NCI-H510A (cell line): ENCODE data around the gene ABHD2.
"Not testable (repeated sequence)": the region's sequence is repeated elsewhere in the genome, so short reads cannot be mapped to it uniquely, and the experiment has no call there.

ENCODE experiments used
- DNase-seq: peaks from one replicate; lab custom pipeline; 2025; lab: John Stamatoyannopoulos, UW

The ABHD2 gene

DNA sequence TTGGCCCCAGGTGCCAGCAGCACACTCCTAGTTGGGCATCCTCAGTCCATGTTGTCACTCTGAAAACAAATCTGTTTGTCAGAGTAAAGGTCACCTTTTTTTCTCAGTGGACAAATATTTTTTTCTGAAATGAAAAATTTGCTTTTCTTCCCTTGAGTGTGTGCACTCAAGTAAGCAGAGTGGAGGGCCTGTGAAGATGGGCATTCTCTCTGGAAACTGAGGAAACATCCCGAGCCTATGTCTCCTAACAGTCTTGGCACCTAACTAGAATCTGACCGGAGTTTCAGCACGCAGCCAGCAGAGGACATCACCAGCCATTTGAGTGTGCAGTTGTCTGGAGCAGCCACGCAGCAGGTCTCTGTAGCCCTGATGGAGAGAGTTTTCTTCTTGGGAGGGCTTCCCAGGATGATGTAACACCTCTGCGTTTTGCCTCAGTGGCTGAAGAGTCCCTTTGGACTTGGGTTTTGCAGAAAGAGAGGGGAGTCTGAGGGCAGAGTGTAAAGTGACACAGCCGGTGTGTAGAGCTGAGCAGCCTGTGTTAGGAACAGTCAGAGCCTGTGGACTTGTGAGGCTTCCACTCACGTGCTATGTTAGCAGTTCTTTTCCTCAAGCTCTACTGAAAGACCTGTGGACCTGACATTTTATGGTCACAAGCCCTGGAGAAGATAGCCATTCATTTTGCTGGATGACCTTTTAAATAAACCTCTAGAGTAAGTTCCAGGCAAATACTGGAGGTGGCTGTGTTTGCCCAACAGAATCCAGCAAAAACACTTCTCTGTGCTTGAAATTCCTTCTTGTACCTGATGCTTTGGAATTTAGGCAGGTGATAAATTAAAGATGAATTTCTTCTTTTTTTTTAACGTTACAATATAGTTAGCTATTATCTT lies 51.6 kb downstream of the ABHD2 start:
- no peak for DNase-seq

DNA sequence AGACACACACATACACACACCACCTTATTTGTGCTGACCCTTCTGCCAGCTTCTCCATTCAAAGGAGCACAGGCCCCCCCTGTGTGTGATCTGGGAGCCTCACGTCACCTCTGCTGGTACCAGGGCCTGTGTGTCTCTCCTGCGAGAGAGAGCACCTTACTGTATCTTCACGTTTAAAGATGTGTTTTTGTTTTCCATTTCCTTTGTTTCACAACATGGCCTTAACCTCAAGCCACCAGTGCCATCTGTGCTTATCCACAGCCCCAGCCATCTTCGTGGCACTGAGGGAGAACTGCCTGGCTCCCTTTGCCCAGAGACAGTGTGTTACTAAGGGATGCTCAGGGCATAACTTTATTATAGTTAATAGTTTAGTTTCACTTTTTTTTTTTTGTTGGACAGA lies 52.3 kb downstream of the ABHD2 start:
- DNase-seq: no peak

DNA sequence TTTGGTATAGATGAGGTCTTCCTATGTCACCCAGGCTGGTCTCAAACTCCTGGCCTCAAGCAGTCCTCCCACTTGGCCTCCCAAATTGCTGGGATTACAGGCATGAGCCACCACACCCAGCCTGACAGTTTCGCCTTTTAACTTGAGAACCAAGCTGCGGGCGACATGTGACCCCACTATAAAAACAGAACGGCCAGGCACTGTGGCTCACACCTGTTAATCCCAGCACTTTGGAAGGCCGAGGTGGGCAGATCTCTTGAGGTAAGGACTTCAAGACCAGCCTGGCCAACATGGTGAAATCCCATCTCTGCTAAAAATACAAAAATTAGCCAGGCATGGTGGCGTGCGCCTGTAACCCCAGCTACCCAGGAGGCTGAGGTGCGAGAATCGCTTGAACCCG lies 52.9 kb downstream of the ABHD2 start:
- DNase-seq: not testable (repeated sequence)

DNA sequence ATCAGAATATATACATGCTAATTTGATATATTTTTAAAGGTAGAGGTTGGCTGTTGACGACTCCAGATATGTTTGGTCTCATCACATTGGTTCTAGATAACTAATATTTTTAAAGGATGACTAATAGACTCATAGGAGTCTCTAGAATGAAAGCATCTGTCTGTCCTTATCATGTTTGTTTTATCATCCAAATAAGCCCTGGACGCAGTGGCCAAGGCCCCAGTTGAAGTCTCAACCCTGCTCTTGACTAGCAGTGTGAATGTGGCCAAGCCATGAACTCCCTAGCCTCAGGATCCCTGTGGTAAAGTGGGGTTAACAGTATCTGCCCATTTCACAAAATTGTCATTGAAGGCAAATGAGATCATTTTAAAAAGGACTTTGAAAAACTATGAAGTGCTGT lies 53.6 kb downstream of the ABHD2 start:
- DNase-seq: no peak

DNA sequence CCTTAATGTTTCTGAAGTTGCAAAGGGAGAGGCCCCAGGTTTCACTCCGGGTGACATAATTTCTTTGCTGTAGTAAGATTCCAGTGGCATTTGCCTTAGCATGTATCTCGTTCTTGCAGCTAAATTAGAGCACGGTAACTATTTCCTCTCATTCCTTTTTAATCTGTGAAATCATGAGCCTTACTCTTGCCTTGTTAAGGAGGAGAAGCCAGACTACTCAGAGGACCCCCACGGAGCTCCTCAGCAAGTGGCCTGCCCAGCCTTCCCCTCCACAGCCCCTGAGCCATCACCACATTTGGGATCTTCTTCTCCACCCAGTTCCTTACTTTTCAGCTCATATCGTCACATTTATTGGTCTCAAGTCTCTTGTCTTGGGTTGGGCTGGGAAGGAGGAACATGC lies 54.2 kb downstream of the ABHD2 start:
- no peak for DNase-seq

DNA sequence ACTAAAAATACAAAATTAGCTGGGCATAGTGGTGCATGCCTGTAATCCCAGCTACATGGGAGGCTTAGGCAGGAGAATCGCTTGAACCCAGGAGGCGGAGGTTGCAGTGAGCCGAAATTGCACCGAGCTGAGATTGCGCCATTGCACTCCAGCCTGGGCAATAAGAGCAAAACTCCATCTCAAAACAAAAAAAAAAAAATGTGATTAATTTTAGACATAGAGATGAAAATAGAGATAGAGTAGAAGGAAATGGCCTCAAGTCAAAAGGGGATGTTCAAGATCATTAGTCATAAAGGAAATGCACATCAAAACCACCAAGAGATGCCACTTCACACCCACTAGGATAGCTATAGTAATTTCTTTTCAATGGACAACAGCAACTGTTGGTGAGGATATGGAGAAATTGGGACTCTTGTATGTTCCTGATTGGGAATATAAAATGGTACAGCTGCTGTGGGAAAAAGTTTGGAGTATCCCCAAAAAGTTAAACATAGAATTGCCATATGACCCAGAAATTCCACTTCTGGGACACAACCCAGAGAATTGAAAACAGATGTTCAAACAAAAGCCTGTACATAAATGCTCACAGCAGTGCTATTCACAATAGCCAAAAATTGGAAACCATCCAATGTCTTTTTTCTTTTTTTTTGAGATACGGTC lies 55.4 kb downstream of the ABHD2 start:
- DNase-seq: no peak

DNA sequence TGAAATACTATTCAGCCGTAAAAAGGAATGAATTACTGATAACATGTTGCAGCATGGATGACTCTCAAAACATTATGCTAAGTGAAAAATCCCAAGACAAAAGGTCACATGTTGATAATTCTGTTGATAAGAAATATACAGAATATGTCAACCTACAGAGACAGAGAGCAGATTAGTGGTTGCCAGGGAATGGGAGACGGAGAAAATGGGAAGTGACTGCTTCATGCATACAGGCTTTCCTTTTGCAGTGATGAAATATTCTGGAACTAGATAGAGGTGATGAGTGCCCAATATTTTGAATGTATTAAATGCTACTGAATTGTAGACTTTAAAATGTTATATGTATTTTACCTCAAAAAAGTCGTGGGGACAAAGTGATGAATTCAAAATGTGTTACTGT lies 56.2 kb downstream of the ABHD2 start:
- no peak for DNase-seq

DNA sequence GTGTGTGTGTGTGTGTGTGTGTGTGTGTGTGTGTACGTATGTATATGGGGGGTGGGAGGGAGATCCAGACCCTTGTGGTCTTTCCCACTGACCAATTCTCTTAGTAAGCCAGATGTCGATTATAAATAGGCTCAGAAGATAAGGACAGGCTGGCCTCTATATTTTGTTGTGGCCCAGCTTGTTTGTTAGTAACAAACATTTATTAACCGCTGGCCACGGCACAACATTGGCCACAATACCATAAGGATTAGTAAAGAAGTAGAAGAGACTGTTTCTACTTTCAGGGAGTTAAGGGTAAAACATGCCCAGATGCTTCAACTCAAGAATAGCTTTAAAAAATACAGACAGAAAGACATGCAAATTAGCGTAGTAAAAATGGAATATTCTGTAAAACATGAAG lies 58.1 kb downstream of the ABHD2 start:
- no peak for DNase-seq

DNA sequence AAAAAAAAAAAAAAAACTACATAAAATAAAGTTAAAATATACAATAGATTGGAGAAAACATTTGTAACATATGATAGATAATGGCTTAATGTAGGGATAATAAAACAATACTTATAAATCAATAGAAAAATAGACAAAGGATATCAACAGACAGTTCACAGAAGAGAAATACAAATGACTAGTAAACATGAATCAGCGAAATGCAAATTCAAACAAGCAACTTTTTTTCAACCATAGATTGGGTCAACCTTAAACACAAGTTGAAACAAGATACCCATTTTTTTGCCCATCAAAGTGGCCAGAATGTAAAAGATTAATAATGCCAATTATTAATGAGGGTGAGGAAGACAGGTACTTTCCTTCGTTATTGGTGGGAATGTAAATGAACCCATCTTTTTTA lies 59.9 kb downstream of the ABHD2 start:
- no peak for DNase-seq

DNA sequence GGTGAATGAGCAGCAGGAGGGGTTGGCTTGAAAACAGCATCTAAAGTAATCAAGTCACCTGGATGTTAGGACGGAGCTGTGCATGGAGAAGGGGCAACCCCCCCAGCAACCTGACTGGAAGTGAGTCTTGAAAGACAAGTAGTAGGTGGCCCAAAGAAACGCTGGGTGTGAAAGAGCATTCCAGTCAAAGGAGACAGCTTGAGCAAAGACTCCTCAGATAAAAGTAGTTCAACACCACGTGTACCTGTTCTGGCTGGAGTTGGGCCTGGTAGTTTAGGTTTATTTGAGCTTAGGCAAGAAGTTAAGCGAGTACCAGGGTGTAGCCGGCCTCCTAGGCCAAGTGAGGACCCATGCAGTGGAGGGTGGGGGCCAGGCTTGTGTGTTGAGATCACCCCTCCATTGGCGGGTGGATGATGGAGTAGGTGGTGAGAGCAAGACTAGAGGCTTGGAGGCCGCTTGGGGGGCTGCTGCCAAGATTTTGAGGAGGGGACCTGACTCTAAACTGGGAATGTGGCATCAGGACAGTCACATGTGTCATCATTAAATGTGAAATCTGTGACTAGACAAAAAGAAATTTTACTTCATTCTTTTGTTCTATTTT lies 61.3 kb downstream of the ABHD2 start:
- DNase-seq: no peak

DNA sequence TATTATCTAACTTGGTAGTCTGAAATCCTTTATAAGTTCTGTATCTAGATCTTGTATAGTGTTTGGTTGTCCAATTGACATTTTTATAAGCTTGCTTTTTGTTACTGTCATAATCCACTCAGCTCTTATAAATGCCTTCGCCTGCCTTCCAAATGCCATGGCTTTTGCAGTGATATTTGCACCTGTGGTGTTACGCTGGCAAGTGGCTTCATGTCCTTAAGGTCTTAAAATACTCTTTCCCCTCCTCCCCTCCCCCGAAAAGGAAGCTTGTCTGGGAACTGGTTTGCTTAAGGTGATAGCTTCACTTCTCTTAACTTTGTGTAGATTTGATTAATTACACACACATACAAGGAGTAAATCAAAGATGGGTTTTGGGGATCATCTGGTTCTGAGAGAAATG lies 62.0 kb downstream of the ABHD2 start:
- DNase-seq: no peak

DNA sequence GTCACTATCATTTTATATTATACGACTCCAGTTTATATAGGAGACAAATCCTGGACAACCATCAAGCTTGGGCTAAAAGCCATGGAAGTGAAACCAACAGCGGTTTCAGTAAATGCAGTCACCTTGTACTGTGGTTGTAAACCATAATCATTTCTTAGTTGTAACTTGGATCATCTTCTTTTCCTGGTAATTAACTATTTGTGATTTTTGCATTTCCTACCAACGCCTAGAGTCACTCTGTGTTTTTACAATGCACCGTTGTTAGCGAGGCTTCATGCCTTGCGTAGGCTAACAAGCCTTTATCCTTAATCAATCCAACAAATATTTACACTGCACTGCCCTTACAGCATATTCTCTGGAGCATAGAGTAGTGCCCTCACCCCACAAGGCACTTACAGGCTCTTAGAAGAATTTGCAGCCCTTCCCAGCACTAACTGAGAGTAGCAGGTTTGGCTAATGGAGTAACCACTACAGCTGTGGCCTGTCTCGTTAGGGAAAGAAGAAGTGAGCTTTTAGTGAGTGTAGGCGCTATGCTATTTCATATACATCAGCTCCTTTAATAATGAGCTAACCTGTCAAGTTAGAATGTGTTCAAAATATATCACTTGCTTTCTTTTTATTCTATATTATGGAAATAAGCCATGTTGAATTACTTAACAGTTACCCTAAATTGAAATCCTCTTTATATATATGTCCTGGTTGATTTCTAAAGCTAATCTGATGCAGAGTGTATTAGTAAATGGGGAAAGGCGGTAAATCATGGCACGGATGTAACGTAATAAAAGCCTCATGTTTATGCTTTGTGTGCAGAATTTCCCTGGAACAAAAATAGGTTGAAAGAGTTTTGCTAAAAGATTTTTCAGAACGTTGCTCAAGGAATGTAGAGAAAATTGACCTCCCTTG lies 62.8 kb downstream of the ABHD2 start:
- DNase-seq: peak; percentile 67

DNA sequence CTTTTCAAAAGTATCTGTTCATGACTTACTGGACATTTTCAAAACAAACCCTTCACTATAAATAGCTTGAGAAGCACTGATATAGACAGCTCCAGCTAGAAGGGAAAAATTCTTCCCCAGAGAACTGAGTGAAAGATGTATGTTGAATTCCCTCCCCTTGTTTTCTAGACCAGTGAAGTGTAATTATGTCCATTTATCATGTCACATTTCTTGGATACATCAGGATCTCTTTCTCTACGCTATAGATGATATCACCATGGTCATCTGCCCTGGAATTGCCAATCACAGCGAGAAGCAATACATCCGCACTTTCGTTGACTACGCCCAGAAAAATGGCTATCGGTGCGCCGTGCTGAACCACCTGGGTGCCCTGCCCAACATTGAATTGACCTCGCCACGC lies 66.9 kb downstream of the ABHD2 start:
- no peak for DNase-seq

DNA sequence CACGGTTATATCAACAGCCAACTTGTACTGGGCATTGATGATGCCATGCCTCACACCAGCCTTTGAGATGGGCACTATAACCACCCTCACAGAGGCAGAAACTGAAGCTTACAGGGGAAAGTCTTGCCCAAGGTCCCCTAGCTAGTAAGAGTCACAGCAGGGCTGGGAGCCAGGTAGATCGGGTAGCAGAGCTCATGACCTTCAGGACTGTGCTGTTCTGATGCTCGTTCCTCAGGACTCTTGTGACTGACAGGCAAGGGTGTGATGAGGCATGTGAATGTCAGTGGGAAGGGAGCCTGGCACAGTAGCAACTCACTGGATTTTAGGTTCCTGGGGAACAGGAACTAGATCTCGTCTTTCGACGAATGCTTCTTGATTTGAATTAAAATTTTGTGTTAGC lies 67.4 kb downstream of the ABHD2 start:
- no peak for DNase-seq

DNA sequence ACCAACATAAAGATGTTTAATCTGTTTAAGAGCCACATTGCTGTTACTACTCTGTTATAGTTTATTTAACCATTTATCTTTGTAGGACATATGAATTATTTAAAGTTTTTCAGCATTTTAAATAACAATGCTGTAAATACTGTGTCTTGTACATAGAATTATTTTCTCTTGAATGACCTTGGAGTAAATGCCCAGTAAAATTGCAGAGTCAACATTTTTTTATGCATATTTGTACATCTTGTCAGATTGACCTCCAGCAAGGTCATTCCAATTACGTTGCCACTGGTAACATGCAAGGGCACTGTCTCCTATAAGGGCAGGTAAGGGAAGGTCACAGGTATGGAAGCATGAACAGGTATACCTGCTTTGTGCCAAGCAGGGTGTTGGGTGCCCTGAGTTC lies 68.8 kb downstream of the ABHD2 start:
- no peak for DNase-seq

DNA sequence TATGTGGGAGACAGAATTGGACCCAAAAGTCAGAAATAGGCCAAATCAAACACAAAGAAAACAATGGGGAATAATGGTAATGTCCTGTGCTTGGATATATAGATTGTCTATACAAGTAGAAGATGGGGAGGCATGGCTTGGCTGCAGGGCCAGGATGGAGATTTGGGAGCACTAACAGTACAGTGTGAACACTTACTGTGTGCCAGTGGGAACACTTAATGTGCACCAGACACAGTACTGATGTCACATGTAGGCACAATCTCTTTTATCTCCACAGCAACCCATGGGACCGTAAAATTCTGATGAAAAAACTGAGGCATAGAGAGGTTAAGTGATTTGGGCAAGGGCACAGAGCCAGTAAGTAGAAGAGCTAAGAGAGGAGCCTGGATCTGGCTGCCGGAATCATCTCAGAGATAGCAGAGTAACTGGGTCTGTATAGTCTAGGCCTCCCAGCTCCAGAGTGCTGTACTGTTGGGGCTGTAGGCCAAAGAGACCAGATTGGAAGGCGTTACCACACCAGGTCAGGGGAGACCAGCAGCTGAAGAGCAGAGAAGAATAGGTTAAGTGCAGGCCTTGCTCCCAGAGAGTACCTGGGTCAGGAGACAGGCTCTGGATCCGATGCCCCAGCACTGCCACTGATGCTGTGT lies 69.8 kb downstream of the ABHD2 start:
- DNase-seq: no peak

DNA sequence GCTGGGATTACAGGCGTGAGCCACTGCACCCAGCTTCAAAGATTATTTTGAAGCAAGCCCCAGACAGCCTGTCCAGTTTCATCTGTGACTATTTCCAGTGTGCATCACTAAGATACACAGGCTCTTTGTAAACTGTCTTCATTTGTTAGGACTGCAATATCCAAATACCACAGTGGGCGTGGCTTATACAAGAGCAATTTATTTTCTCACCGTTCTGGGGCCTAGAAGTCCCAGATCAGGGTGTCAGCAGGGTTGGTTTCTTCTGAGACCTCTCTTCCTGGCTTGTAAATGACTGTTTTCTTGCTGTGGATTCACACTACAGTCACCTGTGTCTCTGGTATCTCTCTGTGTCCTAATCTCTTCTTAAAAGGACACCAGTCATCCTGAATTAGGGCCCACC lies 73.4 kb downstream of the ABHD2 start:
- no peak for DNase-seq

DNA sequence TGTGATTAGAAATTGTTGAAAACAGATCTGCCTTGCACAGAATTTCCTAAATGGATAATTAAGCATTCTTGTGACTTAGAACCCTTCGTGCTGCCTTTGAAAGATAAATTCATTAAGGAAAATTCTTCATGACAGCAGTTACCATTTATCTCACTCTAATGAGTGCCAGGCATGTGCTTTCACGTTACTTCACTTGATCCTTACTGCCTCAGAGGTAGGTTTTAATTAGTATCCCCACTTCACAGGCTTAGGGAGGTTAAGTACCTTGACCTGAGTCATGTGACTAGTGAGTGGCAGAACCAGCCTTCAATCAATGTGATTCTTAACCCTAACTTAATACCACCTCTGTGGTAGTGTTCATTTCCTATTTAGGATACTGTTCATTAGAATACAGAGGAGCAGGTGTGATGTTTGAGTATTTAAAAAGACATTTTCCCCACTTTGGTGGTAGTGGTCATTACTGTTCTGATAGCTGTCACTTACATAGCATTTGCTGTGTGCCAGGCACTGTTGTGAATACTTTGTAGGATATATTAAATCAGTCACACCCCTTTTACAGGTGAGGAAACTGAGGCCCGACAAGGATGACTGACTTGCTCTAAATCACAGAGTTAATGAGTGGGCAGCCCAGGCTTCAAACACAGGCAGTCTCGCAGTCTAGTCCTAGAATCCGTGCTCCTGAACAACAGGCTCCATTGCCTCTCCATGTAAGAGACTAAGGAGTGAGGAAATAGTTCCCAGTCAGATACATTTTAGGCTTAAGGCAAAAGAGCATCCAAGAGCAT lies 75.2 kb downstream of the ABHD2 start:
- DNase-seq: no peak

DNA sequence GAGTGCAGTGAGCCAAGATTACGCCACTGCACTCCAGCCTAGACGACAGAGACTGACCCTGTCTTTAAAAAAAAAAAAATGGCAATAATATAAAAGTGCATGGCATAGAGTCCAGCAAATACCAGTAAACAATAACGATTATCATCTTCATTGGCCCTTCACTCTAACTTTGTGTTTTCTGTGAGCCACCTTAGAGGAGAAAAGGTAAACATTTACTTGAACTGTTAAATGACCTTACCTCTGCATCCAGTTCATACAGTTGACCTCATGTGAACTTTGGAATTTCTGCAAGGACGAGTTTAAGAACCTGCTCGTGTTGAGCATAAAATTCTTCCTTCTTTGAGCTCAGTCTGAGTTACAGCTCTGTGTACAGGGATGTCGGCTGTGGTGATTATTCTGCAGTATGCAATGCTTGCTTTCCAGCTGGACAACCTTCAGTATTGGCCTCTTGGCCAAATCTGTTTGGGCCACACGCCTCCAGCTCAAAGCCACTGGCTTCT lies 76.5 kb downstream of the ABHD2 start:
- DNase-seq: no peak

DNA sequence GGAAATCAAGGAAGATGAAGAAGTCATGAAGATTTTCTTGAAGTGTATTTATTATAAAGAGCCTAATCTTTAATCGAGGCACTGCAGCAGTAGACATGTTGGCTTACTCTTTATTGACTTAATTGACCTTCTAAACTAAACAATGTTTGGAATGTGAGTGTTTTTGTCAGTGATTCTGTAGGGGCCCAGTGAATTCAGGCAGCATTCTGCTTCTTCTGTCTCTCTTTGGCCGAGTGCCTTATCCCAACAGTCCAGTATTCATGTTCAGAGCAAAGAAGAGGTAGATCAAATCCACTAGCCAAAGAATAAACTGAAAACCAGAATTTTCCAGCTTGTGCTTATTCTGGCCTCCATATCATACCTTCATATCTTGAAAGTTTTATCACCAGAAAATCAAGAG lies 77.4 kb downstream of the ABHD2 start:
- DNase-seq: no peak
